Left renal cortex interstitium (tissue), 4 donors: ENCODE measurements around the gene FPR3. TPM values are rescaled to one million over a fixed set of nuclear protein-coding genes. Genes with fewer than 3 reads are reported as not detected.

Source experiments
- polyA plus RNA-seq, 4 donors: library from polyadenylated mRNA; unstranded; fragments of 120-200 nt; gene quantifications; one replicate each; pipeline ENCODE4 v1.2.1, GENCODE V29; 2013; ENCODE audit not compliant: insufficient read length in 4 of 4

FPR3 gene
- polyA plus RNA-seq, 4 donors: 0.18 to 0.51 (median 0.25) TPM

Other genes starting within 250 kb of the FPR3 start
- 10 to 100 TPM; 16.8 to 17.7 (median 17.2) TPM for gene ZNF175, start 223.9 kb upstream of the FPR3 start, polyA plus RNA-seq
- under 1 TPM in 2 of 4 donors, not detected in 2; 0.25 to 0.33 TPM for gene SIGLEC5, start 164.8 kb upstream of the FPR3 start, polyA plus RNA-seq
- 1 to 10 TPM in 2 of 4 donors, under 1 TPM in 1, not detected in 1; 0.94 to 1.1 (median 1.1) TPM for gene SIGLEC14, start 148.3 kb upstream of the FPR3 start, polyA plus RNA-seq
- 10 to 100 TPM; 12.2 to 31.1 (median 21.8) TPM for gene SPACA6, start 101.8 kb upstream of the FPR3 start, polyA plus RNA-seq
- gene HAS1, start 71.2 kb upstream of the FPR3 start, polyA plus RNA-seq: under 1 TPM in 2 of 4 donors, not detected in 2; 0.07 TPM
- 1 to 10 TPM in 2 of 4 donors, under 1 TPM in 2; 0.70 to 3.0 (median 1.2) TPM for gene FPR1, start 43.3 kb upstream of the FPR3 start, polyA plus RNA-seq
- gene FPR2, start 34.0 kb upstream of the FPR3 start, polyA plus RNA-seq: under 1 TPM in 3 of 4 donors, not detected in 1; 0.17 to 0.26 (median 0.24) TPM
- gene ZNF577, start 92.8 kb downstream of the FPR3 start, polyA plus RNA-seq: 10 to 100 TPM; 29.2 to 55.8 (median 50.7) TPM
- gene ZNF649, start 109.9 kb downstream of the FPR3 start, polyA plus RNA-seq: 10 to 100 TPM; 25.1 to 29.2 (median 27.9) TPM
- 10 to 100 TPM; 13.4 to 16.0 (median 14.4) TPM for gene ZNF613, start 132.3 kb downstream of the FPR3 start, polyA plus RNA-seq
- 10 to 100 TPM; 15.2 to 22.5 (median 19.9) TPM for gene ZNF350, start 191.7 kb downstream of the FPR3 start, polyA plus RNA-seq
- gene ZNF615, start 213.1 kb downstream of the FPR3 start, polyA plus RNA-seq: 10 to 100 TPM; 14.6 to 20.1 (median 19.1) TPM
- gene ZNF614, start 233.2 kb downstream of the FPR3 start, polyA plus RNA-seq: 10 to 100 TPM; 15.4 to 19.1 (median 17.4) TPM